Stimulated activated CD4-positive, alpha-beta T cell treated with anti-CD3 and anti-CD28 coated beads, Interleukin-4, amount 100 ng/mL, for 24 hours (primary cell): ENCODE results near the gene SORCS1.

Experiments
- DNase-seq: peaks from one replicate; pipeline ENCODE4 v3.0.0-alpha.2; 2020

The SORCS1 gene

GRCh38 chr10:106795619-106796018 lies 368.9 kb downstream of the SORCS1 start:
- no peak for DNase-seq

GRCh38 chr10:106793617-106794016 lies 370.9 kb downstream of the SORCS1 start:
- DNase-seq: no peak

DNA sequence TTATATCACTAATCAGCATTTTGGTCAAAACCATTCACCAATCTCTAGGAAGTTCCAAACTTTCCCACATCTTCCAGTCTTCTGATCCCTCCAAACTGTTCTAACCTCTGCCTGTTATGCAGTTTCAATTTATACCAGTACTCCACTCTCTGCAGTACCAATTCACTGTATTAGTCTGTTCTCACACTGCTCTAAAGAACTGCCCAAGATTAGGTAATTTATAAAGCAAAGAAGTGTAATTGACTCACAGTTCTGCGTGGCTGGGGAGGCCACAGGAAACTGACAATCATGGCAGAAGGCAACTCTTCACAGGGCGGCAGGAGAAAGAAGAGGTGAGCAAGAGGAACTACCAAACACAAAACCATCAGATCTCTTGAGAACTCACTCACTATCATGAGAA lies 374.9 kb downstream of the SORCS1 start:
- no peak for DNase-seq

DNA sequence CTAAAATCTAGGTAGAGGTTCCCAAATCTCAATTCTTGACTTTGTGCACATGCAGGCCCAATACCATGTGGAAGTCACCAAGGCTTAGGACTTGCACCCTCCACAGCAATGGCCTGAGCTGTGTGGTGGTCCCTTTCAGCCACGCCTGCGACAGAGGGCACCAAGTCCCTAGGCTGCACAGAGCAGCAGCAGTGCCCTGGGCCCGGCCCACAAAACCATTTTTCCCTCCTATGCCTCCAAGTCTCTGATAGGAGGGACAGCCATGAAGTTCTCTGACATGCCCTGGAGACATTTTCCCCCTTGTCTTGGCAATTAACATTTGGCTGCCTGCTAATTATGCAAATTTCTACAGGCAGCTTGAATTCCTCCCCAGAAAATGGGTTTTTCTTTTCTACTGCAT lies 375.5 kb downstream of the SORCS1 start:
- no peak for DNase-seq

GRCh38 chr10:106785528-106785927 lies 379.0 kb downstream of the SORCS1 start:
- DNase-seq: no peak

- DNase-seq: no peak
Measured at GRCh38 chr10:106780632-106781031, 383.9 kb downstream of the SORCS1 start.

- no peak for DNase-seq
Measured at GRCh38 chr10:106777841-106778240, 386.7 kb downstream of the SORCS1 start.

DNA sequence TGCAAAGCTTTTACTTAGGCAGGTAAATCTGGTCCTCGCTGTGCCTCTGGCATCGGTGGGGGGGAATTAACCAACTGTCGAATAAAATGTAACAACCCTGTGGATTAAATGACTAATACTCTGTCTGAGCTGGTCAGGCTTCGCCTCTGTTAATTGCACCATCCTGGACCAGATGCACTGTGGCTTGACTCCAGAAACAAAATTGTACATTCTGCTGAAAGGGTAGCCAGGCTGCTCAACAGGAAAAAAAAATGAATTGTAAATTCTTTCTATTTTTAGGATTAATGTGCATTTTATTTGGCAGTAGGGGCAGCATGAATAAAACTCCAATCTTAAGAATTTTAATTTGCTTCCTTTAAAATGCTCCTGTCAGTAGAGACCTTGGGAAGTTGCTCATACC lies 389.4 kb downstream of the SORCS1 start:
- DNase-seq: no peak

DNA sequence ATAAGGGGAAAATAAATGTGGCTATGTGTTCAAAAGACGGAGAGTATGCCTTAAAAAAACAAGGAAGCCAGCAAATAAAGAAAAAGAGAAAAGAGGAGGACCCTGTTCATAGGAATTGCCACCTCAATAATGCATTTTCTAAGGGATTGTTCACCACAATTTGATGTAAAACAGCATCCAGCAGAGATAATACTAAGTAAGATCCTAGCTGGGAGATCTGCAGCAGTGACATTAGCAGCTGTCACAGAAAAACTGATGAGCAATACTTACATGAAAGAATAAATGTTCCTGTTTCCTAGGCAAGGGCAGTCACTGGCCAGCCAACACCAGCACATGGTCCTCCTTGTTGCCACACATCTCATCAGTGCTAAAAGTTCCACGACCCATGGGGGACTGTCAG lies 391.5 kb downstream of the SORCS1 start:
- DNase-seq: no peak

DNA sequence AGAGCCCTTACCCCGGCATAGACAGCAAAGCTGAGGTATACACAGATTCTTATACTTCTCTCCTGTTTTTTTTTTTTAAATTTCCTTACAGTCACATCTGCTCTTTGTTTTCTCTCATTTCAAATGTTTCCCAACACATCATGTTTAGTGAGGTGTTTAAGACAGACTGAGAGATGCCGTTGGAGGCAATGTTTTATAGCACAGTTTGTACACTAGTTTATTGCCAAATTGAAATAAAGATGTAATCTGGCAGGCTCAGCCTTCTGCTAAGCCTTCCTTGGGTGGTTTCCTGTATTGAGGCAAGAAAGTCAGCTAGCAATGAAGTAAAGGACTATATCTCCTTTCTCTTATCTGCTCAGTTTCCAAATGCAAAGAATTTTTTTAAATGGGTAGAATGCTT lies 393.4 kb downstream of the SORCS1 start:
- DNase-seq: no peak

DNA sequence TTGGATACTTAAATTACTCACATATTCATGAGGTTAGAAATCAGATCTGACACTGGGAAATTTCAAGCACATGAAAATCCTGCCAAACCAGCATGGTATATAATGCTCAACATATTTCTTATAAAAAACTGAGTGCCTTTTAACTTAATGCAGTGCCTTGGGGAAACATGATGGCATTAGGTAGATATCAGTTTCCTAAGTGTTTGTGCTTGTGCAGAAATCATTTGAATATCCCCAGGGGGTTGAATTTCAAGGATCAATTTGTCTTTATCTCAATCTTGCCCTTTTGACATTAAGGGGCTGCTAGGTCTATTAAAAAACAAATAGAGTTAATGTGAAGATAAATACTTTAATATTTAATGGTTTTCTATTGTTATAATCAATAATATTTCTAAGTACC lies 396.3 kb downstream of the SORCS1 start:
- no peak for DNase-seq

DNA sequence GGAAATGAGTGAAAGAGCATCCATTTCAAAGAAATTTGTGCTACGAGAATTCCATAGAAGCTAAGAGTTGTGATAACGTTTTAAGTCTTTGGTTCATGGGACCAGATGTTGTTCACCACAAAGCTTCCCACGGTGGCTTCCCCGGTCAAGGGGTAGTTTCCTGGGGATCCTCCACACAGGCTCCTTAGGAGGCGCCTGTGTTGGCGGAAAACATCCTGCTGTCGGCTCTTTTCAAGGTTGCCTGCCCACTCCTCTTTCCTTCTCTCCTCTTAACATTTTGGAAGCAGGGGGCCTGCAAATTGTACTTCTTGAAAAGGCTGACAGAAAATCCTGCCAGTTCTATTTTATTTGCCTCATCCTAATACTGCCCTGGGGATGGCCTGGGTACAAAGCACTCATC lies 398.6 kb downstream of the SORCS1 start:
- no peak for DNase-seq

- no peak for DNase-seq
Measured at GRCh38 chr10:106765241-106765754, 399.2 kb downstream of the SORCS1 start.

GRCh38 chr10:106764360-106764759 lies 400.1 kb downstream of the SORCS1 start:
- no peak for DNase-seq

GRCh38 chr10:106761906-106762305 lies 402.6 kb downstream of the SORCS1 start:
- no peak for DNase-seq

DNA sequence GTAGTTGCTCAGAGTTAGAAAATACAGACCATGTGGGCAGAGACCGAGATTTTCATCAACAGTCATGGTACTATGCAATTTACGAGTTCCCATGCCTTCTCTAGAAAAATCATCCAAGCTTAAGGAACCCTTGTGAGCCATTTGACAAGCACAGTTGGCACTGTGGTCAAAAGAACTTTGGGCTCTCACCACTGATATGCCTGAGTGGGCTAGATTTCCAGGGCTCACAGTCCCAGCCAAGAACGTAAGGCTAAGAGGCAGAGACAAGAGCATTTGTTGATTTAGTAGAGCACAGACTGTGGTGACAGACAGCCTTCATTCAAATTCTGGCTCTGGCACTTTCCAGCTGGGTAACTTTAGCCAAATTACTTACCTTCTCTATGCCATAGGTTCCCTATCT lies 407.0 kb downstream of the SORCS1 start:
- no peak for DNase-seq

- no peak for DNase-seq
Measured at GRCh38 chr10:106751091-106751490, 413.4 kb downstream of the SORCS1 start.

DNA sequence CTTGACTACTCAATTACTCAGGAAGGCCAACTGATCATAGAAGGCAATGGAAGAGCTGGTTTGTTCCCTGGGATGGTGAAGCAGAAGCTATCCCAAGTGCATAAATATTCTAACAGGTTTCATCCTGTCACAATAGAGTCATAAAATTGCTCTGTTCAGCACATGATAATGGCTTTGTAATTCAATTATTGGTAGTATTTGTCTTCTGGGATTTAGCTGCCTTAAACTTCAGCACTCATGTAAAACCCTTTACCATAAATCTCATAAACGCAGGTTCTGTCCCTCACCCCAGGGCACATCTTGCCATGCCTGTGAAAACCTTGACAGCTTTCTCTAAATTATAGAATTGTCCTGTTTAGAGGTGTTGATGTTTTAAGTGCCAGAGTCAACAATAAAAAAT lies 417.6 kb downstream of the SORCS1 start:
- no peak for DNase-seq

DNA sequence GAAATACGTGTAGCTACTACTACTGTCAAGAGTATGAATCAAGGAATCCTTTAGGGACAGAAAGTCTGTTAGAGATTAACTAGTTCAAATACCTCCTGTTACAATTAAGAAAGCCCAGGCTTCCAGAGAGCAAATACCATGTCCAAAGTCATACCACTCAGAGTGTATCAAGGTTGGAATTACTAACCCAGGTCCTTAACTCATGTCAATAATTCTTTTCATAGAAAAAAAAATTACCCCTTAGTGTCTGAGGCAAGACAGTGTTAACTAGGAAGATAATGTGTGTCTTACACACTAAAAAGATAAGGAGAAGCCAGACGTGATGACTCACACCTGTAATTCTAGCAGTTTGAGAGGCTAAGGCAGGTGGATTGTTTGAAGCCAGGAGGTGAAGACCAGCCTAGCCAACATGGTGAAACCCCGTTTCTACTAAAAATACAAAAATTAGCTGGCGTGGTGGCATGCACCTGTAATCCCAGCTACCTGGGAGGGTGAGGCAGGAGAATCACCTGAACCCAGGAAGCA lies 423.4 kb downstream of the SORCS1 start:
- DNase-seq: no peak

DNA sequence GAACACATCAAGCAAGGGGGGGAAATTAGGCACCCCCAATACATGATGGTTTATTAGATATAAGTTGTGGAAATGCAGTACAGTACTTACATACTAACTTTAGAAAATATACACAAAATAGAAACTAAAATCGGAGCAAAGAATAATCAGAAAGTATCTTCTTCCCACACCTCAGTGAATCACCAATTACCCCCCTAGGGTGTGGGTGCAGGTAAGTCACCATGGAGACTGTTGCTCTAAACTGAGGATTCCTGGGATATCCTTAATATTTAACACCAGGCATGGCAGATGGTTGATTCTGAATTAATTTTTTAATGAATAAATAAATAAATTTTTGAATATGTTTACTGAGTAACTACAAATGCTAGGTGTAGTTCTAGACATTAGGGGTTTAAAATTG lies 424.4 kb downstream of the SORCS1 start:
- DNase-seq: no peak

- DNase-seq: no peak
Measured at GRCh38 chr10:106734220-106734619, 430.3 kb downstream of the SORCS1 start.

- DNase-seq: no peak
Measured at GRCh38 chr10:106728232-106728631, 436.3 kb downstream of the SORCS1 start.

GRCh38 chr10:106727170-106727569 lies 437.3 kb downstream of the SORCS1 start:
- no peak for DNase-seq

DNA sequence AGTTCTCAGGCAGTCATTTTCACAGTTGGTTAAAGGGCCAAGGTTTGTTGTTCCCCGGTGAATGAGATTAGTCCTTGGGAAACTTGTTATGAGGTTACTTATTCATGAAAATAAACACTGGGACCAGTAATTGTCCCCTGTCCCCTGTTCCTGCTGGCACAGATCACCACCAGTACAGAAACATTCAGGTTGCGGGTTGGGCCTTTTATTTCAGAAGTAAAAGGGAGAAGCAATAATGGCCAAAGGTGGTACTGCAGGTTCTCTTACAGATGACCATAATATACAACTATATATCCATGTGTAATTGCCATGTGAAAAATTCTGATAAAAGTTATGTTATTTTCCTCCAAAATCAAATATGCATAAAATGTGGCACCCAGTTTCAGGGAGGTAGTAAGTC lies 442.0 kb downstream of the SORCS1 start:
- no peak for DNase-seq

- DNase-seq: no peak
Measured at GRCh38 chr10:106720683-106721082, 443.8 kb downstream of the SORCS1 start.

DNA sequence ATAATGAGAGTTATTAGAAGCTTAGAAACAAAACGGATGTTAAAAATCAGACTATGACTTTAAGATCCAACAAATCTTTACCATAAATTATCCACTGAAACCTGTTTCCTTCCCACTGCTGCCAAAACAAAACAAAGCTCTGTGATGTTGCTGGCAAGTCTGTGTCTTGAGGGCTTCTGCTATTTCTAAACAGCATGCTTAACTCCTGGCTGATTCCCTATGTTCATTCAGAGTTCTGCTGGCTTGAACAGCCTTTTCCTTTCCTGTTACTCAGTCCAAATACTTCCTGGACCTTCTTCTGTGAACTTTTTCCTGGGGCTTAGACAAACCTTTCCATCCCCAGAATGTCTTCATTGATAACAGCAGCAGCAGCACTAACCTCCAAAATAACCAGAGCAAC lies 448.1 kb downstream of the SORCS1 start:
- DNase-seq: no peak
